D341Med (cell line): ENCODE measurements around the gene LEPR.

Experiments
- DNase-seq: peaks from one replicate; pipeline ENCODE4 v3.0.0; 2012; ENCODE audit warnings: low spot score

Gene LEPR

GRCh38 chr1:65412256-65412983, 8.0 kb upstream of the LEPR start:
- DNase-seq = no peak

- no peak for DNase-seq
These were observed 7.5 kb upstream of the LEPR start for GRCh38 chr1:65412984-65413375.

DNA sequence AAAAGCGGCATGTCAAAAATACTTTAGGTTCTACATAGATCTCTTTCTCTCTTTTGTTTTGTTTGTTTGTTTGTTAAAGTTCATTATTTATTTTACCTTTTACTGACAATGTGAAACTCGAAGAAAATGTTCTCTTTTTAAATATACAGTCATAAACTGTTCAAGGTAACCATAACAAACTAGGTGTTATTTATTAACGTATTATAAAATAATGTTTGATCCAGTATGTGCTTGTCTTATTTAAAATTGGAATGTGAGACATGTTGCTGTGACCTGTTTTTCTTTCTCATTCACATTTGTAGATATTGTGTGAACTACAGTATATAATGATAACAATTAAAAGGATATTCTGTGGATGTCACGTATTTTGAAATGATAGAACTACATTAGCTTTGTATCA, 5.9 kb upstream of the LEPR start:
- DNase-seq = no peak

DNA sequence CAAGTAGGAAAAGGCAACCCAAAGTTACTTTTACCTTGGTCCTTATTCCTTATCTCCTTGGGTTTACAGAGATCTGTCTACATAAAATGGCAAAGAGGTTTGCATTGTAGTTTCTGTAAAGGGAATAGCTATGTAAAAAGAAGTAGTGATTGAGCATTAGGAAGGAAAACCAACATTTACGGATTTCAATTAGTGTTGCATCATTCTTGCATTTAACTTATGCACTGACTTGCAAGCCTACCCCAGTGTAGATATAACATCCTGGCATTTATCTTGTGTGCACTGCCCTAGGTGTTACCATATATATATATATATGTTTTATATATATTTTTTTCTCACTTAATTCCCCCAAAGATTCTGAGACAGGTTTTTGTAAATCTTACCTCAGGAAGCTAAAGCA, 3.7 kb upstream of the LEPR start:
- DNase-seq = no peak

DNA sequence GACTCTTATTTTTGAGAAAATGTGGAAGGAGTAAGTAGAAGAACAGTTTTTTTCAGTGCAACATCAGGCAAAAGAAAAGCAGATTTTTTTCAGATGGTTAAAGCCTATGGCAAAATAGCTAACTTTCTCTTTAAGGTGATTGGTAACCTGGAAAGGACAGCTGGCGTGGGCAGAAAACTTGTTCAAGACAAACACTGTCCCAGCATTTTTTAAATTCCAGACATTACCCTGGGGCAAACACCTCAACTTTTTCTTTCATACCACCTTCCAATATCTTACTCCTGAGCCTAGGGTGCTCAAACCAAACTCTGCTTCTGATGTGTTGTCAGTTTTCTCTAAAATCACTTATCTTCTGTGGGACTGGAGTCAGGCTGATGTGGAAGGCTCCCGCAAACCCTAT, 2.7 kb upstream of the LEPR start:
- DNase-seq = no peak

GRCh38 chr1:65418522-65419185, 1.8 kb upstream of the LEPR start:
- DNase-seq = no peak

GRCh38 chr1:65419681-65420589, 533 bp upstream of the LEPR start:
- DNase-seq = peak; percentile 95

DNA sequence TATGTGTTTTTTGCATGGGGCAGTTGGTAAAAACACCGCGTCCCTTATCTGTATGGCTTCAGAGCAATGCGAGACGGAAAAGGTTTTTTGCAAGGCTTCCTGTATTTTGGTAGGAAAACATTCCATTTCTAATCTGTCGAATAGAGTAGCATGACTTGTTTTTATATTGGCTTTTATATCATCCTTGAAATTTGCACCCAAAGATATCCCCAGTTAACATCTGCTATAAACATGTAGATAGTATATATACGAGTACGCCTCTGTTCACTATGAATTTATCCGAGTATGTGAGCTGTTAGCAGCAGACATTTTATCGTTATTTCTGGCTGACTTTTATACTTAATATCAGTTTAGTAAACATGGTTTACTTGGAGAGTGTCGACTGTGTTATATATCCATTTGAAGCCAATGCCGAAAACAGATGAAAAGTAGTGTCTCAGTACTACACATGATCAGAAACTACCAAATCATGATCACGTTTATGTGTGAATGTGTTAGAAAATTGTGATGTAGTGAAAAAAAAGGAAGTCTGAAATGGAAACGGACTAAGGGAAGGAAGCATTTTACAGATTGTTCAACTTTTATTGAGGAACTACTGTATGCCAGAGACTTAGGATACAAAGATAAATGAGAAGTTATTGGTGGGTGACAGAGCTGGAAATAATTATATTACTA, 1.0 kb downstream of the LEPR start:
- DNase-seq = no peak

- no peak for DNase-seq
These were observed 2.1 kb downstream of the LEPR start for GRCh38 chr1:65422241-65423203.

DNA sequence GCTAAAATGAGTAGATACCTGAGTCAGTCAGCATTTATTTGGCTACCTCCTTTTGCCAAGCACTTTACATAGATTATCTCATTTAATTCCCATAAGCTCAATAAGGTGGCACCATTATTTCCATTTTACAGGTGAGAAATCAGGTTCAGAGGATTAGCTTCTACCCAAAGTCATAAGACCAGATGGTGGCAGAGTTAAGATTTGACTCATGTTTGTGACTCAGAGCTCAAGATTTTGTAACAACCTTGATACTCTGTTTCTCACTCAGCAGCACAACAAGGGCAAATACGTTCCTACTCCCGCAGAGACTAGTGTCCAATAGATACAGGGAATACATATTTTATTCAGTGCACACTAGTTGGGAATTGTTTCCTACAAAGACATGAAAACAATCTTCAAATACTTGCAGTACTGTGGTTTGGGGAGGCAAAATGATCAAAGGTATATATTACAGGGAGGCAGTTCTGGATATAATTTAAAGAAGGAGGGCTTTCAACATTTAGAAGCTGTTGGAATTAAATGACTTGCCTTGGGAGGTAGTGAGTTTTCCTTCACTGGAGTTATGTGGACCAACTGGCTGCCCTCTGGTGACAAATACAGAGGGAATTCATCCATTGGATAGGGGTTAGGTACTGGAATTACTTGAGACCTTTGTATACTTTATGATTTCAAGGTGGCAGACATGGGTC, 3.6 kb downstream of the LEPR start:
- no peak for DNase-seq

GRCh38 chr1:65424573-65424889, 4.1 kb downstream of the LEPR start:
- no peak for DNase-seq

- no peak for DNase-seq
These were observed 4.5 kb downstream of the LEPR start for GRCh38 chr1:65425006-65425405.

- no peak for DNase-seq
These were observed 5.2 kb downstream of the LEPR start for GRCh38 chr1:65425697-65426096.

DNA sequence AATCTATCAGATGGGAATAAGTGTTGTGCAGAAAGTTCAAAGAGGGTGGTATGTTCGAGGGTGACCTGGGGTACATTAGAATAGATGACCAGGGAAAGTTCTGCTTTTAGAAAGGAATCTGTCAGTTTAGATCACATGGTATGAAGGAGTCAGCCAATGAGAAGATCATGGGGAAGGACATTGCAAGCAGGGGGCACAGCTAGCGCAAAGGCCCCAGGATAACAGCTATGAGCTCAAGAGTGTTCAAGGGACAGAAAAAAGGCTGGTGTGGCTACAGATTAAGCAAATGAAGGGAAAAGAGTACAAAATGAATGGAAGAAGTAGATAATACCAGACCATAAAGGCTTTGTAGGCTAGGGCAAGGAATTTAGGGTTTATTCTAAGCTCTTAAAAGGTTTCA, 8.6 kb downstream of the LEPR start:
- no peak for DNase-seq

- no peak for DNase-seq
These were observed 9.3 kb downstream of the LEPR start for GRCh38 chr1:65429806-65430205.

DNA sequence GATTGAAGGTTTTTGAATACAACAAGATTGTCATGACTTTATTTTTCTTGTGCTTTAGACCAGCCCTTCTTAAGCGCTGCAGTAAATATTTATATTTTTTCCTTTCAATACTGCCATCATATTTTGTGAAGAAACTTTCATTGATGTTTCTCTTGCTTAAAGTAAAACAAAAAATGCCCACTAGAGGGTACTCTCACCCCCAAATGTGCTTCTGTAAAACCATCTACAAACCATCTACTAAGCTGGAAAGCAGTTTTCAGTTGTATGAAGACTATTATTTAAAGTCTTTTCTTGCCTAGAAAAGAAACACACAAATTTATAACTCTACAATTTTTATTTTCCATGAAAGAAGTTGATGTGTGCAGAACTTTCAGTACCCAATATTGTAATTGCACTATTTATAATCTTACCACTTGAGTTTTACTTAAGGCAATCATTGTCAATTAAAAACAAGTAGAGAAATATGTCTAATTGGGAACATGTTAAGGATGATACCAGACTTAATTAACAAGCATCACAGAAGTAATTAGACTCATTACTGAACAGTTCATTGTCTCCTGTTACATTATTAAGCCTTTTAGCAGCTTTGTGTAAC, 10.7 kb downstream of the LEPR start:
- no peak for DNase-seq

DNA sequence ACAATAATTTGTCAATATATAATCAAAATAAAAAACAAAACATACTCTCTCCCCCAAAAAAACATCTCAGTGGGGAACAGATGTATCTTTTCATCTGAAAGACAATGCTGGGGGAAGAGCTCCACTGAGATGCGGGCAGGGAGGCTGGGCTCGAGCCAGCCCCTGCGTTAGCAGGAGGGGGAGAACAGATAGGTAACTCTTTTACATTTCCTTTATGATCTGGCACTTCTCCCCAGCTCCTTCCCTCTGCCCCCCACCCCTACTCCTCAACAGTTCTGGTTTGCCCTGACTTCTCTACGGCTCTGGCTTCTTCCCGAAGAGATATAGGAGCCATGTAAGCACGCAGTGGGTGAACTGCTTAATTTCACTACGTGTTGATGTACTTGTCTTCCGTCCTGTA, 12.4 kb downstream of the LEPR start:
- DNase-seq = no peak

GRCh38 chr1:65434255-65434654, 13.8 kb downstream of the LEPR start:
- DNase-seq = no peak

DNA sequence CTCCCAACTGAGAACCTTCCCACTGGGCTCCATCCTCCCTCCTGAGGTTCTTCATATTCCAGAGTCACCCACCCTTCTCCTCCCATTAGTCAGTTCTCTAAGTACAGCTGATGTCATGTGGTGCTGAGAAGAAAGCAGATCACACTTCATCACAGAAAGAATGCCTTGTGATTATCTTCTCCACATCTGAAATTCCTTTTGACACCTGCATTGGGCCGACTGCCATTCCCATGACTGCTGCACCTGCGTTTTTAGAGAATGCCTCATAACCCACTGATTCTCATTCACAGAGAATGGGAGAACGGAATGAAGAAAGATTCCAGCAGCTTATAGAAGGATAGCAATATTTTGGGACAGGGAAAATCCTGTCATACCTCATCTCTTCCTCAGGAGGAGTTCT, 14.3 kb downstream of the LEPR start:
- DNase-seq = no peak

DNA sequence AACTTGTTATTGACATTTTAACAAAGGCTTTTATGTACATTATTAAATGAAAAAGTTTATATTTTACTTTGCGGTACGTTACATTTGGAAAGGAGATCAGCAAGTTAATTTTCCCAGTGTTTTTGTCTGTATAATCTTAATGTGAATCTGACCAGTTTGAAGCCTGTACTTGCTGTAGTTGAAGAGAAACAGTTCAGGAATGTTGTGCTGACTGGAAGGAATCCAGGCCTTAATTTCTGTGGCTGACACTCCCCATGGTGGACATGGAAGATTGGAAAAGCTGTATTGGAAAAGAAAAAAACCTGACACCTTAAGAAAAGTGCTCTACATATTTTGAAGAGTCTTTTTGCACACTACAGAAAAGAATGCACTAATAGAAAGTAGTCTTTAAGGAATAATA, 15.5 kb downstream of the LEPR start:
- no peak for DNase-seq
